Panc1 (cell line): ENCODE results near the gene LCORL.

ENCODE experiments used
- POLR2AphosphoS5 ChIP-seq: IDR thresholded peaks from 2 replicates; pipeline ENCODE4 v1.6.1; 2012; ENCODE audit warnings: mild to moderate bottlenecking, low read depth, low read length, moderate library complexity
- TF ChIP-seq, protein P1 (sequence below): fragments of 450-650 bp; IDR thresholded peaks from 2 replicates; pipeline ENCODE4 v1.5.1; 2017; ENCODE audit warnings: mild to moderate bottlenecking
- TF ChIP-seq, protein P2 (sequence below), 2 experiments: IDR thresholded peaks; 2 replicates each; pipeline ENCODE4 v1.6.1; 2011 to 2012; ENCODE audit warnings: low read depth in 2 of 2, control low read depth in 1 of 2, low read length in 1 of 2, mild to moderate bottlenecking in 1 of 2, moderate library complexity in 1 of 2; ENCODE audit not compliant: insufficient read depth in 1 of 2

DNA sequence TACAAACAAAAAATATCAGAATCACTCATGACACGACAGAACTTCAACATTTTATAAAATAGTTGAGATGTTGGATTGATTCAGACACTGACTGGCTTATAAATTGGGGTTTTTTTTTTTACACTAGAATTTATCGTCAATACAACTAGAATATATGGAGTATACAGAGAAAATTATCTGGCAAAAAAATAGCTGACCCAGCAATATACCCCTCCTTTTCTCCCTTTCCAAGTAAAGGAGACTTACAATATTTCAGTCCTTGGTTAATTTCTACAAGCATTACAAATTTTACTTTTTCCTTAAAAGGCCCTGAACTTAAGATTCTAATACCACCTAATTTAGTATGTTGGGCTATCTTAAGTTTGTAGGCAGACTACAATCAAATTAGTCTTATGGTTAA is 76.3 kb downstream of the LCORL start:
- TF ChIP-seq POLR2AphosphoS5 = no peak
- TF ChIP-seq, protein P1, sequence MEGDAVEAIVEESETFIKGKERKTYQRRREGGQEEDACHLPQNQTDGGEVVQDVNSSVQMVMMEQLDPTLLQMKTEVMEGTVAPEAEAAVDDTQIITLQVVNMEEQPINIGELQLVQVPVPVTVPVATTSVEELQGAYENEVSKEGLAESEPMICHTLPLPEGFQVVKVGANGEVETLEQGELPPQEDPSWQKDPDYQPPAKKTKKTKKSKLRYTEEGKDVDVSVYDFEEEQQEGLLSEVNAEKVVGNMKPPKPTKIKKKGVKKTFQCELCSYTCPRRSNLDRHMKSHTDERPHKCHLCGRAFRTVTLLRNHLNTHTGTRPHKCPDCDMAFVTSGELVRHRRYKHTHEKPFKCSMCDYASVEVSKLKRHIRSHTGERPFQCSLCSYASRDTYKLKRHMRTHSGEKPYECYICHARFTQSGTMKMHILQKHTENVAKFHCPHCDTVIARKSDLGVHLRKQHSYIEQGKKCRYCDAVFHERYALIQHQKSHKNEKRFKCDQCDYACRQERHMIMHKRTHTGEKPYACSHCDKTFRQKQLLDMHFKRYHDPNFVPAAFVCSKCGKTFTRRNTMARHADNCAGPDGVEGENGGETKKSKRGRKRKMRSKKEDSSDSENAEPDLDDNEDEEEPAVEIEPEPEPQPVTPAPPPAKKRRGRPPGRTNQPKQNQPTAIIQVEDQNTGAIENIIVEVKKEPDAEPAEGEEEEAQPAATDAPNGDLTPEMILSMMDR = no peak
- TF ChIP-seq, protein P2, sequence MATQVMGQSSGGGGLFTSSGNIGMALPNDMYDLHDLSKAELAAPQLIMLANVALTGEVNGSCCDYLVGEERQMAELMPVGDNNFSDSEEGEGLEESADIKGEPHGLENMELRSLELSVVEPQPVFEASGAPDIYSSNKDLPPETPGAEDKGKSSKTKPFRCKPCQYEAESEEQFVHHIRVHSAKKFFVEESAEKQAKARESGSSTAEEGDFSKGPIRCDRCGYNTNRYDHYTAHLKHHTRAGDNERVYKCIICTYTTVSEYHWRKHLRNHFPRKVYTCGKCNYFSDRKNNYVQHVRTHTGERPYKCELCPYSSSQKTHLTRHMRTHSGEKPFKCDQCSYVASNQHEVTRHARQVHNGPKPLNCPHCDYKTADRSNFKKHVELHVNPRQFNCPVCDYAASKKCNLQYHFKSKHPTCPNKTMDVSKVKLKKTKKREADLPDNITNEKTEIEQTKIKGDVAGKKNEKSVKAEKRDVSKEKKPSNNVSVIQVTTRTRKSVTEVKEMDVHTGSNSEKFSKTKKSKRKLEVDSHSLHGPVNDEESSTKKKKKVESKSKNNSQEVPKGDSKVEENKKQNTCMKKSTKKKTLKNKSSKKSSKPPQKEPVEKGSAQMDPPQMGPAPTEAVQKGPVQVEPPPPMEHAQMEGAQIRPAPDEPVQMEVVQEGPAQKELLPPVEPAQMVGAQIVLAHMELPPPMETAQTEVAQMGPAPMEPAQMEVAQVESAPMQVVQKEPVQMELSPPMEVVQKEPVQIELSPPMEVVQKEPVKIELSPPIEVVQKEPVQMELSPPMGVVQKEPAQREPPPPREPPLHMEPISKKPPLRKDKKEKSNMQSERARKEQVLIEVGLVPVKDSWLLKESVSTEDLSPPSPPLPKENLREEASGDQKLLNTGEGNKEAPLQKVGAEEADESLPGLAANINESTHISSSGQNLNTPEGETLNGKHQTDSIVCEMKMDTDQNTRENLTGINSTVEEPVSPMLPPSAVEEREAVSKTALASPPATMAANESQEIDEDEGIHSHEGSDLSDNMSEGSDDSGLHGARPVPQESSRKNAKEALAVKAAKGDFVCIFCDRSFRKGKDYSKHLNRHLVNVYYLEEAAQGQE (IDR thresholded peaks at IDR 0.05; ENCODE audit: insufficient read depth in 1 of 2, low read depth in 2 of 2, low read length in 1 of 2) = no peak
